Fibroblast of mammary gland (primary cell): ENCODE results near the gene PCSK9.
A peak's percentile ranks its signal among the peaks of the same experiment; 100 is the strongest.

Experiments
- DNase-seq: peaks from one replicate; pipeline ENCODE4 v3.0.0-alpha.2; 2010; ENCODE audit warnings: low read depth
- H3K4me3 ChIP-seq: 2 replicates; pipeline ENCODE4 v1.5.1; 2011; ENCODE audit warnings: low read depth, mild to moderate bottlenecking, low read length, moderate library complexity; ENCODE audit not compliant: control insufficient read depth
- TF ChIP-seq, protein P1 (sequence below): conservative IDR thresholded peaks from 2 replicates; pipeline ENCODE4 v1.5.1; 2011; ENCODE audit warnings: low read depth, low read length, inconsistent platforms; ENCODE audit not compliant: control insufficient read depth, insufficient read depth

PCSK9 gene

DNA sequence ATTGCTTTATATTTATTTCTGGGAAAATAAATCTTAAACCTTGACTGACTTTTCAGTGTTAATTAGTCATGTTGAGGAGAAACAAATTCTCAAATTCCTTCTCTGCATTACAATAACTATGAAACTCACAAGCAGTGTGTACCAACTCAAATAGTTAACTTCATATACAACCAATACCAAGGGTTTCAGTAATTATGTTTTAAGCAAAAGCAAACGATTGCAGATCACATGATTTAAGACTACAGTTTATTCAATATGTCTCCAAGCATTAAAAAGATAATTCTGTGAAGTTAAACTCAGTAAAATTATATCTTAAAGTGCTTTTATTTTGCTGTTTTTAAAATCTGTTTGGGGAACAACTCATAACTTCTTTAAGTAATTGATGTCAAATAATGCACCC, 28.6 kb downstream of the PCSK9 start:
- TF ChIP-seq, protein P1, sequence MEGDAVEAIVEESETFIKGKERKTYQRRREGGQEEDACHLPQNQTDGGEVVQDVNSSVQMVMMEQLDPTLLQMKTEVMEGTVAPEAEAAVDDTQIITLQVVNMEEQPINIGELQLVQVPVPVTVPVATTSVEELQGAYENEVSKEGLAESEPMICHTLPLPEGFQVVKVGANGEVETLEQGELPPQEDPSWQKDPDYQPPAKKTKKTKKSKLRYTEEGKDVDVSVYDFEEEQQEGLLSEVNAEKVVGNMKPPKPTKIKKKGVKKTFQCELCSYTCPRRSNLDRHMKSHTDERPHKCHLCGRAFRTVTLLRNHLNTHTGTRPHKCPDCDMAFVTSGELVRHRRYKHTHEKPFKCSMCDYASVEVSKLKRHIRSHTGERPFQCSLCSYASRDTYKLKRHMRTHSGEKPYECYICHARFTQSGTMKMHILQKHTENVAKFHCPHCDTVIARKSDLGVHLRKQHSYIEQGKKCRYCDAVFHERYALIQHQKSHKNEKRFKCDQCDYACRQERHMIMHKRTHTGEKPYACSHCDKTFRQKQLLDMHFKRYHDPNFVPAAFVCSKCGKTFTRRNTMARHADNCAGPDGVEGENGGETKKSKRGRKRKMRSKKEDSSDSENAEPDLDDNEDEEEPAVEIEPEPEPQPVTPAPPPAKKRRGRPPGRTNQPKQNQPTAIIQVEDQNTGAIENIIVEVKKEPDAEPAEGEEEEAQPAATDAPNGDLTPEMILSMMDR = no peak
- no peak for DNase-seq
- H3K4me3 ChIP-seq = no peak overlapping the region

GRCh38 chr1:55068638-55069037, 29.3 kb downstream of the PCSK9 start:
- no peak overlapping the region for H3K4me3 ChIP-seq
- DNase-seq = no peak
- TF ChIP-seq, protein P1 = no peak

DNA sequence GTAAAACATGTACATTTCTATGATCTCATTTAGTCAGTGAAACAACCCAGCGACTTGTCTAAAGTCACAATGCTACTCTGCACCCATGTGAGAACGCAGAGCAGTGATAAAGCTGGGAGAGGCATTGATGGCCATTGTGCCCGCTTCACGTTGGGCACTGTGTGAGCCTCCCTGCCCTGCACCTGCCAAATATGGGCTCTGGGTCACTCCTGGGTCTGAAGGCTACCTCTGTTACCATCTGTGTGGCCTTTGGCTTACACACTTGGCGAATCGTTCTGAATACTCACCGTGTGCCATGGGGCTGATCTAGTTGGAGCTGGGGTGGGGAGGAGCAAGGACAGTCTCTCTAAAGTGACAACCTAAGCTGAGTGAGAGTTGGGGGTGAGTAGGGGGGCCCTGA, 29.9 kb downstream of the PCSK9 start:
- DNase-seq = no peak
- no peak overlapping the region for H3K4me3 ChIP-seq
- TF ChIP-seq, protein P1 = no peak

DNA sequence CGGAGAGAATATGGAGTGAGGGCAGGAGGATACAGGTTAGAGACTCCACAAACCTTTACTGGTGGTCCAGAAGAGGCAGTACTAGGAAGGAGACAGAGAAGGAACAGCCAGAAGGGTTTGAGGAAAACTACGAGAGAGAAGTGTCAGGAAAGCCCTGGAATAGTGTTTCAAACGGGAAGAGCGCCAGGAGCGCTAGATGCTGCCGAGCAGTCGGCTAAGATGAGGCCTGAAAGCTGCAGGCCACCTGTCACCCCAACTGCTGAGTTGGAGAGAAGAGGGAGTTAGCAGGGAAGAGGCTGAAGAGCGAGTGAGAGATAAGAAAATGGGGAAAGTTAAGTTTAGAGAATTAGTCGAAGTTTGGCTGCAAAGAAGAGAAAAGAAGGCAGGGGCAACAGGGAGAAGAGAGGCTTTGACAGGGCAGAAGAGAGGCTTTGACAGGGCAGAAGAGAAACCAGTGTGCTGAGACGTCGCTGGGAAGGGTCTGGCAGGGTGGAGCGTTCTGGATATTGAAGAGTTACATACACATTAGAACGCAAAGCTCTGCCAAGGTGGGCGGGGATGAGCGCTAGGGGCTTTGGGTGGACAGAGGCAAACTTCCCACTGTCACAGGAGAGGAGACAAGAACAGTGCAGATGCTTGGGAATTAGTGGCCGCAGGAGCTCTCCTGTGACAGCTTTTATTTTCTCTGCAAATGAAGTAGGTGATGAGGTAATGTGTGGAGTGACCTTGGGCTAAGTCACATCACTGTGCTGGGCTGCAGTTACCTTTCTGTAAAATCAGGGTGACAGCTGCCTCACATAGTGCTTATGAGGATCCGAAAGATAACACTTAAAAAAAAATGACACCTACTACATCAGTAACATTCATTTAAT, 31.2 kb downstream of the PCSK9 start:
- no peak for DNase-seq
- TF ChIP-seq, protein P1 = no peak
- no peak overlapping the region for H3K4me3 ChIP-seq

DNA sequence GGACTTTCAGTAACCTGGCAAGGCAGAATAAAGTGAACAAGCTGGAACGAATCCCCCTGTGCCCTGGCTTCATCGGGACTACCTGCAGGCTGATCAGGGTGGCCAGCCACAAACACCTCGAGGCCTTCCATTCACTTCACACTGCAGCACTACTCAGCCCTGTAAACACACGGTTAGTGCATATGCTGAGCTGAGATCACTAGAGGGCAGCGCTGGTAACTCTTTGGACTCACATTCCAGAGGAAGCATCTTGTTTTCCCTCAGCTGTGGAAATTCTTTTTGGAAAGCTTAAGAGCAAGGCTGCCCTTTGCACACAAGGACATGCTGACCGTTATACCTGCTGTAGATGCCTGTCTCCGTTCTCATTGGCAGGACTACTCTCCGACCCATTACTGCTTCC, 32.1 kb downstream of the PCSK9 start:
- no peak overlapping the region for H3K4me3 ChIP-seq
- TF ChIP-seq, protein P1 = peak; percentile 52
- peak; percentile 51 for DNase-seq

DNA sequence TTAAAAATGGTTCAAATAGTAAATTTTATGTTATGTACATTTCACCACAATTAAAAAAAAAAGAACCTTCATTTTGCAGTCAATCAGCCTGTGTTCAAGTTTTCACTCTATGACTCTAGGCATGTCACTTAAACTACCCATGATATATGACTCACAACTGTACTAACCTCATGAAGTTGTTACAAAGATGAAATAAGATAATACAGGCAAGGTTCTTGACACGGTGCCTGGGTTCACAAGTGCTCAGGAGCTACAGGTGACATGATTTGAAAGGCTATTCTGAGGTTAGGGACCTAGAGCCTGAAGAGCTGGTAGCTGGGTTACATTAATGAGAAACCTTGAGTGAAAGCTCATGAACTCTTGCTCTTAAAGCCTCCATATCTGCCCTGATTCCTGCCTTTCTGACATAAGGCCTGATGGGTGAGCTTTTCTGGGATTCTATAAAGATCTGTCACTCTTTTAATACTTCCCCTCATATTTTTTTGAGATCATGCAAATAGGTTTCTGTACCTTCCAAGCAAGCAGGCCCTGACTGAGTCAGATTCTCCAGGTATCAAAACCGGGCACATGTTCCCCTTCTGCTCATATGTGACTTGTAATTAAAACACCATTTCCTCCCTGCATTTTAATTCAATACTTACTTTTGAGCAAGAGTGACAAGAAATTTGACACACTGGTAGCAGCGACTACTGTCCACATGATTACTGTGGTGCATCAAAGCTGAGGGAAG, 34.0 kb downstream of the PCSK9 start:
- no peak for DNase-seq
- H3K4me3 ChIP-seq = no peak overlapping the region

More for the DNA sequence above, 34.0 kb downstream of the PCSK9 start:
- TF ChIP-seq, protein P1 = no peak
